Lower leg skin (tissue), 3 donors: Measurements from ENCODE around the gene RAPGEF3.

Experiments
- POLR2A ChIP-seq, 2 donors: fragments of 450-650 bp; IDR thresholded peaks; one replicate each; pipeline ENCODE4 v1.6.1; 2016 to 2017; ENCODE audit warnings: antibody characterized with exemption in 2 of 2, mild to moderate bottlenecking in 1 of 2, moderate library complexity in 1 of 2
- TF ChIP-seq, protein P1 (sequence below), 3 donors: fragments of 450-650 bp; IDR thresholded peaks; one replicate each; pipeline ENCODE4 v1.5.1; 2016; ENCODE audit warnings: antibody characterized with exemption in 3 of 3, mild to moderate bottlenecking in 3 of 3, moderate library complexity in 2 of 3

- TF ChIP-seq, protein P1, sequence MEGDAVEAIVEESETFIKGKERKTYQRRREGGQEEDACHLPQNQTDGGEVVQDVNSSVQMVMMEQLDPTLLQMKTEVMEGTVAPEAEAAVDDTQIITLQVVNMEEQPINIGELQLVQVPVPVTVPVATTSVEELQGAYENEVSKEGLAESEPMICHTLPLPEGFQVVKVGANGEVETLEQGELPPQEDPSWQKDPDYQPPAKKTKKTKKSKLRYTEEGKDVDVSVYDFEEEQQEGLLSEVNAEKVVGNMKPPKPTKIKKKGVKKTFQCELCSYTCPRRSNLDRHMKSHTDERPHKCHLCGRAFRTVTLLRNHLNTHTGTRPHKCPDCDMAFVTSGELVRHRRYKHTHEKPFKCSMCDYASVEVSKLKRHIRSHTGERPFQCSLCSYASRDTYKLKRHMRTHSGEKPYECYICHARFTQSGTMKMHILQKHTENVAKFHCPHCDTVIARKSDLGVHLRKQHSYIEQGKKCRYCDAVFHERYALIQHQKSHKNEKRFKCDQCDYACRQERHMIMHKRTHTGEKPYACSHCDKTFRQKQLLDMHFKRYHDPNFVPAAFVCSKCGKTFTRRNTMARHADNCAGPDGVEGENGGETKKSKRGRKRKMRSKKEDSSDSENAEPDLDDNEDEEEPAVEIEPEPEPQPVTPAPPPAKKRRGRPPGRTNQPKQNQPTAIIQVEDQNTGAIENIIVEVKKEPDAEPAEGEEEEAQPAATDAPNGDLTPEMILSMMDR (IDR thresholded peaks at IDR 0.05): no peak
- TF ChIP-seq POLR2A (IDR thresholded peaks at IDR 0.05): no peak
Observed at GRCh38 chr12:47770086-47770726, 11.5 kb upstream of the RAPGEF3 start.
